A549 (cell line): ENCODE data around the gene CRYBG3. TPM values are rescaled to one million over a fixed set of nuclear protein-coding genes. Genes with fewer than 3 reads are reported as not detected.

Experiments used
- ATAC-seq, 2 experiments: fragments of 200-7000 bp in 1 of 2; fragments of >200 bp in 1 of 2; cut with Nextera tagmentation in 1 of 2; cut with Tn5 transposase in 1 of 2; 3 replicates each; pipeline versions ENCODE4 v1.8.0 to v1.9.1; 2018 to 2020; ENCODE audit warnings: mild to moderate bottlenecking in 1 of 2, moderate library complexity in 1 of 2
- CTCF ChIA-PET: fragments of 300-600 bp; sonication (Branson Sonifier 250); formaldehyde crosslinking; extraction: SDS; loops from one replicate; lab custom pipeline; 2021; ENCODE audit warnings: antibody characterized with exemption, inconsistent platforms; lab: Yijun Ruan, JAX
- POLR2A ChIA-PET: fragments of 350-600 bp; formaldehyde crosslinking; extraction: SDS; loops from one replicate; lab custom pipeline; 2021; ENCODE audit warnings: antibody characterized with exemption, inconsistent platforms; lab: Yijun Ruan, JAX
- DNase-seq, 2 experiments: peaks; one replicate each; pipeline versions ENCODE4 v3.0.0 to v3.0.0-alpha.2; 2011 to 2016; ENCODE audit warnings: low read depth in 1 of 2, low spot score in 1 of 2
- FAIRE-seq: peaks from 2 replicates; lab custom pipeline; 2011; peaks lifted over from hg19 to GRCh38; lab: Jason Lieb, UNC
- H3K27ac ChIP-seq, 2 experiments: fragments of >200 bp; sonication (Bioruptor Twin); formaldehyde crosslinking; 3 replicates each; pipeline ENCODE4 v1.5.1; 2016 to 2017
- H3K4me1 ChIP-seq: fragments of >200 bp; sonication (Bioruptor Twin); formaldehyde crosslinking; 3 replicates; pipeline ENCODE4 v1.6.1; 2016
- H3K4me2 ChIP-seq: fragments of >200 bp; sonication (Bioruptor Twin); formaldehyde crosslinking; 3 replicates; pipeline ENCODE4 v1.6.1; 2016
- H3K4me3 ChIP-seq: fragments of >200 bp; sonication (Bioruptor Twin); formaldehyde crosslinking; 3 replicates; pipeline ENCODE4 v1.5.1; 2016
- H3K9me3 ChIP-seq: fragments of >200 bp; sonication (Bioruptor Twin); formaldehyde crosslinking; 3 replicates; pipeline ENCODE4 v1.6.1; 2016
- CHD4 ChIP-seq: fragments of 200-600 bp; sonication (generic); IDR thresholded peaks from 2 replicates; pipeline ENCODE4 v1.6.1; 2016; ENCODE audit warnings: antibody characterized with exemption, mild to moderate bottlenecking, borderline replicate concordance
- EHMT2 ChIP-seq: fragments of 200-600 bp; sonication (generic); IDR thresholded peaks from 2 replicates; pipeline ENCODE4 v1.6.1; 2016; ENCODE audit warnings: antibody characterized with exemption, low read depth, mild to moderate bottlenecking, moderate library complexity
- ESRRA ChIP-seq: fragments of 150-350 bp; IDR thresholded peaks from 2 replicates; pipeline ENCODE4 v1.6.1; 2014; ENCODE audit warnings: mild to moderate bottlenecking, low read length, borderline replicate concordance
- GATA3 ChIP-seq: IDR thresholded peaks from 2 replicates; pipeline ENCODE4 v1.6.1; 2012; ENCODE audit warnings: borderline replicate concordance
- HOXA7 ChIP-seq: fragments of 250-450 bp; sonication (Bioruptor Pico); IDR thresholded peaks from 2 replicates; pipeline ENCODE4 v1.5.0; 2020; ENCODE audit warnings: mild to moderate bottlenecking, moderate library complexity
- HOXB13 ChIP-seq: fragments of 250-450 bp; sonication (Bioruptor Pico); IDR thresholded peaks from 2 replicates; pipeline ENCODE4 v1.5.0; 2020; ENCODE audit warnings: low read depth, mild to moderate bottlenecking, moderate library complexity
- JUN ChIP-seq, 2 experiments: fragments of >200 bp; sonication (Bioruptor Twin); formaldehyde crosslinking; IDR thresholded peaks; 2 replicates in 1 of 2; 3 replicates in 1 of 2; pipeline ENCODE4 v1.6.1; 2016 to 2017
- JUNB ChIP-seq: fragments of >200 bp; sonication (Bioruptor Twin); formaldehyde crosslinking; IDR thresholded peaks from 2 replicates; pipeline ENCODE4 v1.6.1; 2016
- MAFK ChIP-seq: fragments of 450-650 bp; IDR thresholded peaks from 2 replicates; pipeline ENCODE4 v1.6.1; 2014; ENCODE audit not compliant: partially characterized antibody
- POLR2AphosphoS2 ChIP-seq: conservative IDR thresholded peaks from 2 replicates; pipeline ENCODE4 v1.6.1; 2012; ENCODE audit warnings: low read length, improper control_type of control experiment, inconsistent platforms
- RAD21 ChIP-seq, 2 experiments: fragments of >200 bp in 1 of 2; sonication (Bioruptor Twin) in 1 of 2; formaldehyde crosslinking in 1 of 2; IDR thresholded peaks in 1 of 2; conservative IDR thresholded peaks in 1 of 2; 2 replicates in 1 of 2; 3 replicates in 1 of 2; pipeline ENCODE4 v1.6.1; 2012 to 2018; ENCODE audit warnings: inconsistent platforms in 1 of 2
- RARB ChIP-seq: fragments of 250-450 bp; sonication (Bioruptor Pico); IDR thresholded peaks from 2 replicates; pipeline ENCODE4 v1.8.0; 2021; ENCODE audit warnings: mild to moderate bottlenecking, moderate library complexity
- SMC3 ChIP-seq: fragments of >200 bp; sonication (Bioruptor Twin); formaldehyde crosslinking; IDR thresholded peaks from 3 replicates; pipeline ENCODE4 v1.6.1; 2018; ENCODE audit warnings: inconsistent platforms
- SREBF2 ChIP-seq: fragments of 450-650 bp; IDR thresholded peaks from 2 replicates; pipeline ENCODE4 v1.6.1; 2014; ENCODE audit warnings: mild to moderate bottlenecking, moderate library complexity
- TFCP2L1 ChIP-seq: fragments of 250-450 bp; sonication (Bioruptor Pico); IDR thresholded peaks from 2 replicates; pipeline ENCODE4 v1.5.0; 2021; ENCODE audit warnings: mild to moderate bottlenecking
- ZC3H11A ChIP-seq: fragments of 450-650 bp; IDR thresholded peaks from 2 replicates; pipeline ENCODE4 v1.6.1; 2014; ENCODE audit warnings: antibody characterized with exemption, mild to moderate bottlenecking
- ZSCAN20 ChIP-seq: fragments of 250-450 bp; sonication (Bioruptor Pico); IDR thresholded peaks from 2 replicates; pipeline ENCODE4 v1.8.0; 2022; ENCODE audit warnings: mild to moderate bottlenecking, moderate library complexity
- WGBS: methylation state at CpG from one replicate; pipeline ENCODE4 v1.1.6; 2017; ENCODE audit errors: missing lambda C conversion rate; 5-methylcytosine and 5-hydroxymethylcytosine counted together
- polyA plus RNA-seq, 4 experiments: library from polyadenylated mRNA; depleted of rRNA in 3 of 4; stranded (reverse); fragments of >200 nt; fragmentation: RNase III in 1 of 4; extraction: RNeasy Plus Mini Kit Qiagen cat#74134 plus additional on column Dnase treatment in 1 of 4; gene quantifications; 2 replicates in 3 of 4; 3 replicates in 1 of 4; pipeline ENCODE4 v1.2.3, GENCODE V29; 2011 to 2017
- TF ChIP-seq, protein P1 (sequence below): fragments of >200 bp; sonication (Bioruptor Twin); formaldehyde crosslinking; IDR thresholded peaks from 3 replicates; pipeline ENCODE4 v1.6.1; 2016
- TF ChIP-seq, protein P2 (sequence below): fragments of 150-350 bp; IDR thresholded peaks from 2 replicates; pipeline ENCODE4 v1.6.1; 2014; ENCODE audit warnings: low read depth, mild to moderate bottlenecking, low read length
- TF ChIP-seq, protein P3 (sequence below): fragments of >200 bp; sonication (Bioruptor Twin); formaldehyde crosslinking; IDR thresholded peaks from 3 replicates; pipeline ENCODE4 v1.5.1; 2016
- TF ChIP-seq, protein P4 (sequence below): IDR thresholded peaks from 2 replicates; pipeline ENCODE4 v1.6.1; 2012; ENCODE audit warnings: low read depth, borderline replicate concordance

CRYBG3 gene
- polyA plus RNA-seq, 2 of the 4 experiments (the other 2 are of a cell fraction) = 3.6 to 8.7 TPM

DNA sequence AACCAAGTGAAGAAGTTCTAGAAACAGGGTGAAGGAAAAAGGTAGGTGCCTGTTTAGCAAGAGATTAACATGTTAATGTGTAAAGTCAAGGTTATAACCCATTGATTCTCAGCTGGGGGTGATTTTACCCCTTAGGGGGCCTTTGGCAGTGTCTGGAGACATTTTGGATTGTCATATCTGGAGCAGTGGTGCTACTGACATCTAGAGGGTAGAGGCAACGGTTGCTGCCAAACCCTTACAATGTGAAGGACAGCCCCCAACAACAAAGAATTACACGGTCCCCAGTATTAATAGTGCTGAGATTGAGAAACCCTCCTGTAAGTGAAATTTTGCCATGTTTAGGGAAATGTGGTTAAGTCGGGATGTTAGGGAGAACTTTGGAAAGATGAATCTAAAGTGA lies 74.7 kb downstream of the CRYBG3 start:
- TF ChIP-seq, protein P1, sequence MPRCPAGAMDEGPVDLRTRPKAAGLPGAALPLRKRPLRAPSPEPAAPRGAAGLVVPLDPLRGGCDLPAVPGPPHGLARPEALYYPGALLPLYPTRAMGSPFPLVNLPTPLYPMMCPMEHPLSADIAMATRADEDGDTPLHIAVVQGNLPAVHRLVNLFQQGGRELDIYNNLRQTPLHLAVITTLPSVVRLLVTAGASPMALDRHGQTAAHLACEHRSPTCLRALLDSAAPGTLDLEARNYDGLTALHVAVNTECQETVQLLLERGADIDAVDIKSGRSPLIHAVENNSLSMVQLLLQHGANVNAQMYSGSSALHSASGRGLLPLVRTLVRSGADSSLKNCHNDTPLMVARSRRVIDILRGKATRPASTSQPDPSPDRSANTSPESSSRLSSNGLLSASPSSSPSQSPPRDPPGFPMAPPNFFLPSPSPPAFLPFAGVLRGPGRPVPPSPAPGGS = no peak
- TF ChIP-seq ZSCAN20 (CRISPR knock-in tag) (no peak), RAD21 (conservative IDR thresholded peaks at IDR 0.05 in 1 of 2, IDR thresholded peaks at IDR 0.05 in 1 of 2) (no peak), GATA3 (no peak)
- CTCF ChIA-PET = interaction anchor here (1.0 kb wide), 1 partner anchor 126 kb away, joined by 4 read pairs; no protein-coding TSS in a partner anchor
- H3K27ac ChIP-seq = no peak overlapping the region
- POLR2A ChIA-PET = no interaction called here
- FAIRE-seq (no peak), DNase-seq (no peak), ATAC-seq (no peak; a peak in 1 of 6 replicates)
- no peak overlapping the region for H3K4me3 ChIP-seq
- WGBS = 78% methylated on average over 3 of the region's 3 CpGs
- no peaks in the 10 kb centered on the region for H3K4me1 ChIP-seq
- no peaks in the 10 kb centered on the region for H3K9me3 ChIP-seq
- no peak overlapping the region for H3K4me2 ChIP-seq

DNA sequence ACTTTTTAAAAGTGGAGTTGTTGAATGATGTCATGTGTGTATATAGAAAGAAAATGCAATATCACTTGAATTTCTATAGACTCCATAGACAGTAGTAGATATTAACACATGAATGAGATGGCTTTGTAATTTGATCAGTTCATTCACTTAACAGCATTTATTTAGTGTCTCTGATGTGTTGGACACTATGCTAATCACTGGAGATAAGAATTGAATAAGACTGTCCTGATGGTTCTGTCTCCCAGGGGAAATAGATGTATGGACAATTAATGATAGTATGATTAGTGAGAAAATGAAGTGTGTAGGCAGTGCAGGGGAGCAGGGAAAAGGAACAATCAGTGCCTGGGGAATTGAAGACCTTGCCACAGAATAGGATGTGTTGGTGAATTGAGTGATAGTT lies 77.5 kb downstream of the CRYBG3 start:
- Histone ChIP-seq H3K4me2 (no peak overlapping the region), H3K4me1 (no peaks in the 10 kb centered on the region), H3K4me3 (no peak overlapping the region), H3K9me3 (no peaks in the 10 kb centered on the region), H3K27ac (no peak overlapping the region)
- ChIA-PET CTCF (no interaction called here), POLR2A (no interaction called here)
- TF ChIP-seq, protein P2, sequence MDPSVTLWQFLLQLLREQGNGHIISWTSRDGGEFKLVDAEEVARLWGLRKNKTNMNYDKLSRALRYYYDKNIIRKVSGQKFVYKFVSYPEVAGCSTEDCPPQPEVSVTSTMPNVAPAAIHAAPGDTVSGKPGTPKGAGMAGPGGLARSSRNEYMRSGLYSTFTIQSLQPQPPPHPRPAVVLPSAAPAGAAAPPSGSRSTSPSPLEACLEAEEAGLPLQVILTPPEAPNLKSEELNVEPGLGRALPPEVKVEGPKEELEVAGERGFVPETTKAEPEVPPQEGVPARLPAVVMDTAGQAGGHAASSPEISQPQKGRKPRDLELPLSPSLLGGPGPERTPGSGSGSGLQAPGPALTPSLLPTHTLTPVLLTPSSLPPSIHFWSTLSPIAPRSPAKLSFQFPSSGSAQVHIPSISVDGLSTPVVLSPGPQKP = no peak
- TF ChIP-seq JUNB = no peak
- no peak for TF ChIP-seq CHD4
- TF ChIP-seq, protein P3, sequence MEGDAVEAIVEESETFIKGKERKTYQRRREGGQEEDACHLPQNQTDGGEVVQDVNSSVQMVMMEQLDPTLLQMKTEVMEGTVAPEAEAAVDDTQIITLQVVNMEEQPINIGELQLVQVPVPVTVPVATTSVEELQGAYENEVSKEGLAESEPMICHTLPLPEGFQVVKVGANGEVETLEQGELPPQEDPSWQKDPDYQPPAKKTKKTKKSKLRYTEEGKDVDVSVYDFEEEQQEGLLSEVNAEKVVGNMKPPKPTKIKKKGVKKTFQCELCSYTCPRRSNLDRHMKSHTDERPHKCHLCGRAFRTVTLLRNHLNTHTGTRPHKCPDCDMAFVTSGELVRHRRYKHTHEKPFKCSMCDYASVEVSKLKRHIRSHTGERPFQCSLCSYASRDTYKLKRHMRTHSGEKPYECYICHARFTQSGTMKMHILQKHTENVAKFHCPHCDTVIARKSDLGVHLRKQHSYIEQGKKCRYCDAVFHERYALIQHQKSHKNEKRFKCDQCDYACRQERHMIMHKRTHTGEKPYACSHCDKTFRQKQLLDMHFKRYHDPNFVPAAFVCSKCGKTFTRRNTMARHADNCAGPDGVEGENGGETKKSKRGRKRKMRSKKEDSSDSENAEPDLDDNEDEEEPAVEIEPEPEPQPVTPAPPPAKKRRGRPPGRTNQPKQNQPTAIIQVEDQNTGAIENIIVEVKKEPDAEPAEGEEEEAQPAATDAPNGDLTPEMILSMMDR = no peak
- TF ChIP-seq RARB (CRISPR knock-in tag) = no peak
- no peak for TF ChIP-seq ZC3H11A
- no peak for TF ChIP-seq JUN (IDR thresholded peaks at IDR 0.05)
- TF ChIP-seq HOXB13 = no peak
- TF ChIP-seq SMC3 = no peak
- TF ChIP-seq, protein P4, sequence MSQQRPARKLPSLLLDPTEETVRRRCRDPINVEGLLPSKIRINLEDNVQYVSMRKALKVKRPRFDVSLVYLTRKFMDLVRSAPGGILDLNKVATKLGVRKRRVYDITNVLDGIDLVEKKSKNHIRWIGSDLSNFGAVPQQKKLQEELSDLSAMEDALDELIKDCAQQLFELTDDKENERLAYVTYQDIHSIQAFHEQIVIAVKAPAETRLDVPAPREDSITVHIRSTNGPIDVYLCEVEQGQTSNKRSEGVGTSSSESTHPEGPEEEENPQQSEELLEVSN = no peak
- TF ChIP-seq EHMT2 = no peak
- TF ChIP-seq HOXA7 = no peak
- no peak for TF ChIP-seq SREBF2
- no peak for TF ChIP-seq POLR2AphosphoS2
- TF ChIP-seq ZSCAN20 (CRISPR knock-in tag) = no peak
- TF ChIP-seq MAFK = no peak
- TF ChIP-seq TFCP2L1 = no peak
- TF ChIP-seq ESRRA = no peak
- FAIRE-seq (no peak), DNase-seq (no peak), ATAC-seq (no peak)
